ENCODE data around the gene RBMS1.
A peak's percentile ranks its signal among the peaks of the same experiment; 100 is the strongest.
"Not testable (repeated sequence)": the region's sequence is repeated elsewhere in the genome, so short reads cannot be mapped to it uniquely, and the experiment has no call there.

Gene RBMS1

GRCh38 chr2:160499865-160500264 is 6.3 kb upstream of the RBMS1 start:
- DNase-seq, result no peak

GRCh38 chr2:160498137-160498536 is 4.5 kb upstream of the RBMS1 start:
- peak; percentile 57 for DNase-seq

GRCh38 chr2:160494201-160494644 is 616 bp upstream of the RBMS1 start:
- no peak for DNase-seq

- peak; percentile 78 for DNase-seq
Observed at GRCh38 chr2:160492401-160493226, 993 bp downstream of the RBMS1 start.

GRCh38 chr2:160491911-160492371 is 1.7 kb downstream of the RBMS1 start:
- DNase-seq, result peak; percentile 84

GRCh38 chr2:160490733-160491685 is 2.6 kb downstream of the RBMS1 start:
- DNase-seq, result no peak

- DNase-seq, result peak; percentile 31
Observed at GRCh38 chr2:160489111-160489510, 4.5 kb downstream of the RBMS1 start.

GRCh38 chr2:160488289-160488688 is 5.3 kb downstream of the RBMS1 start:
- not testable (repeated sequence) for DNase-seq

GRCh38 chr2:160486341-160486740 is 7.3 kb downstream of the RBMS1 start:
- DNase-seq, result no peak

- no peak for DNase-seq
Observed at GRCh38 chr2:160484859-160485520, 8.6 kb downstream of the RBMS1 start.

- no peak for DNase-seq
Observed at GRCh38 chr2:160482673-160483072, 10.9 kb downstream of the RBMS1 start.

- no peak for DNase-seq
Observed at GRCh38 chr2:160479269-160479668, 14.3 kb downstream of the RBMS1 start.

- no peak for DNase-seq
Observed at GRCh38 chr2:160478660-160479059, 14.9 kb downstream of the RBMS1 start.

GRCh38 chr2:160477032-160477431 is 16.6 kb downstream of the RBMS1 start:
- DNase-seq, result peak; percentile 40

GRCh38 chr2:160474891-160475787 is 18.5 kb downstream of the RBMS1 start:
- peak; percentile 64 for DNase-seq

GRCh38 chr2:160474319-160474645 is 19.3 kb downstream of the RBMS1 start:
- DNase-seq, result no peak

GRCh38 chr2:160473468-160474318 is 19.9 kb downstream of the RBMS1 start:
- peak; percentile 44 for DNase-seq

- DNase-seq, result peak; percentile 59
Observed at GRCh38 chr2:160472839-160473251, 20.8 kb downstream of the RBMS1 start.

GRCh38 chr2:160471950-160472349 is 21.7 kb downstream of the RBMS1 start:
- DNase-seq, result no peak

GRCh38 chr2:160469621-160470204 is 23.9 kb downstream of the RBMS1 start:
- DNase-seq, result no peak

Measured in fibroblast of skin of back (primary cell).